Endothelial cell of umbilical vein (primary cell): Measurements from ENCODE around the gene FANCE.

Source experiments
- EZH2 ChIP-seq: IDR thresholded peaks from 2 replicates; pipeline ENCODE4 v1.6.1; 2012; ENCODE audit warnings: borderline replicate concordance, low read depth, mild to moderate bottlenecking, moderate library complexity, low read length, inconsistent platforms; ENCODE audit not compliant: severe bottlenecking
- FOS ChIP-seq: IDR thresholded peaks from 2 replicates; pipeline ENCODE4 v1.6.1; 2011; ENCODE audit warnings: mild to moderate bottlenecking, low read length, moderate library complexity, borderline replicate concordance; ENCODE audit not compliant: insufficient read depth
- JUN ChIP-seq: IDR thresholded peaks from 2 replicates; pipeline ENCODE4 v1.6.1; 2011; ENCODE audit warnings: borderline replicate concordance, low read depth; ENCODE audit not compliant: insufficient read length, insufficient read depth
- MYC ChIP-seq: IDR thresholded peaks from one replicate; pipeline ENCODE4 v1.6.1; 2011; ENCODE audit warnings: mild to moderate bottlenecking, low read depth, low read length
- POLR2A ChIP-seq: IDR thresholded peaks from 2 replicates; pipeline ENCODE4 v1.6.1; 2012; ENCODE audit warnings: low read depth, mild to moderate bottlenecking, control low read depth, low read length
- POLR2AphosphoS5 ChIP-seq: IDR thresholded peaks from 2 replicates; pipeline ENCODE4 v1.6.1; 2012; ENCODE audit warnings: low read depth, mild to moderate bottlenecking, control low read depth, low read length, moderate library complexity; ENCODE audit not compliant: insufficient read depth
- TF ChIP-seq, protein P1 (sequence below), 2 donors: IDR thresholded peaks; 1 replicate in 1 of 2; 2 replicates in 1 of 2; pipeline ENCODE4 v1.5.1; 2011; ENCODE audit warnings: low read length in 2 of 2, mild to moderate bottlenecking in 2 of 2, moderate library complexity in 2 of 2, control low read depth in 1 of 2, inconsistent platforms in 1 of 2, low read depth in 1 of 2; ENCODE audit not compliant: insufficient read depth in 1 of 2; ENCODE audit errors: extremely low read depth in 1 of 2

DNA sequence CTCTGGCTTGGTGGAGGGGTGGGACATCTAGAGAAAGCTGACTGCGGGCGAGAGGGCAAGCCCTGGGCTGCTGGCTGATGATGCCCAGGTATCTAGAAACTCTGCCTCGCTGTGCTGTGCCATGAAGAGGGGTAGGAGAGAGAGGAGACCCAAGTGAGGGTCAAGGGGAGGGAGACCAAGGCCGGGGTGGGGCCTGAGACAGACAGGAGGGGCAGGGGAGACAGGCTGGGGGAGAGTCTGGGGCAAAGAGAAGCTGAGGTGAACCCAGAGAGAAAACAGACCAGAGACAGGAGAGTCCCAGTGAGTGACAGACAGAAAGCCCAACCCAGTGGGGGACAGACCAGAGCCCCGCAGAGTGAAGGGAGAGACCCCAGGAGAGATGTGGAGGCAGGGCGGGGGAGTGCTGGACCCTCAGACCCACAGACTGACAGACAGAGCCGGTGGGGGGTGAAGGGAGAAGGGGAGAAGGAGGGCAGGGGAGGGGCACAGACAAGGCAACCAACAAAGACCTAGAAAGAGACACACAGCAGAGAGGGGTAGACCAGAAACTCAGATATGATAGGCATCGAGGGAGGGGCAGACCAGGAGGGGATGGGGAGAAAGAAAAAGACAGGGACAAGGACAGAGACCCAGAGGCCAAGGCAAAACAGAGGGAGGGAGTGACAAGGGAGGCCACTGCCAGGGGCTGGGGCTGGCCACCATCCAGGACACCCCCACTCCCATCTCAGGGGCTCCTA, 38.9 kb downstream of the FANCE start:
- TF ChIP-seq EZH2 (no peak), POLR2A (no peak), MYC (no peak), POLR2AphosphoS5 (no peak), FOS (no peak), JUN (no peak)
- TF ChIP-seq, protein P1, sequence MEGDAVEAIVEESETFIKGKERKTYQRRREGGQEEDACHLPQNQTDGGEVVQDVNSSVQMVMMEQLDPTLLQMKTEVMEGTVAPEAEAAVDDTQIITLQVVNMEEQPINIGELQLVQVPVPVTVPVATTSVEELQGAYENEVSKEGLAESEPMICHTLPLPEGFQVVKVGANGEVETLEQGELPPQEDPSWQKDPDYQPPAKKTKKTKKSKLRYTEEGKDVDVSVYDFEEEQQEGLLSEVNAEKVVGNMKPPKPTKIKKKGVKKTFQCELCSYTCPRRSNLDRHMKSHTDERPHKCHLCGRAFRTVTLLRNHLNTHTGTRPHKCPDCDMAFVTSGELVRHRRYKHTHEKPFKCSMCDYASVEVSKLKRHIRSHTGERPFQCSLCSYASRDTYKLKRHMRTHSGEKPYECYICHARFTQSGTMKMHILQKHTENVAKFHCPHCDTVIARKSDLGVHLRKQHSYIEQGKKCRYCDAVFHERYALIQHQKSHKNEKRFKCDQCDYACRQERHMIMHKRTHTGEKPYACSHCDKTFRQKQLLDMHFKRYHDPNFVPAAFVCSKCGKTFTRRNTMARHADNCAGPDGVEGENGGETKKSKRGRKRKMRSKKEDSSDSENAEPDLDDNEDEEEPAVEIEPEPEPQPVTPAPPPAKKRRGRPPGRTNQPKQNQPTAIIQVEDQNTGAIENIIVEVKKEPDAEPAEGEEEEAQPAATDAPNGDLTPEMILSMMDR (IDR thresholded peaks at IDR 0.05; ENCODE audit: extremely low read depth in 1 of 2, insufficient read depth in 1 of 2, low read depth in 1 of 2, low read length in 2 of 2), result no peak
